SK-N-SH (cell line): Measurements from ENCODE around the gene GPR137B. TPM values are rescaled to one million over a fixed set of nuclear protein-coding genes. Genes with fewer than 3 reads are reported as not detected.

ENCODE experiments used
- CTCF ChIA-PET: fragments of 300-600, 350-600 bp; formaldehyde crosslinking; extraction: SDS; loops from one replicate; lab custom pipeline; 2021; lab: Yijun Ruan, JAX
- POLR2A ChIA-PET: fragments of 350-600 bp; sonication (Branson Sonifier 250); formaldehyde crosslinking; extraction: SDS; loops from one replicate; lab custom pipeline; 2020; ENCODE audit warnings: antibody characterized with exemption, inconsistent platforms; lab: Yijun Ruan, JAX
- DNase-seq: peaks from one replicate; pipeline ENCODE4 v3.0.0; 2012
- H2AFZ ChIP-seq: fragments of 200-600 bp; sonication (generic); 2 replicates; pipeline ENCODE4 v1.8.1; 2016; ENCODE audit warnings: antibody characterized with exemption, mild to moderate bottlenecking, low read depth
- H3F3A ChIP-seq: fragments of 200-600 bp; sonication (generic); replicated peaks from 2 replicates; pipeline ENCODE3; 2016; ENCODE audit warnings: antibody characterized with exemption, mild to moderate bottlenecking; ENCODE audit not compliant: insufficient read depth
- H3K27ac ChIP-seq, 2 experiments: fragments of 200-500 bp in 1 of 2; fragments of 200-600 bp in 1 of 2; sonication (Bioruptor generic) in 1 of 2; sonication (generic), shearing (Covaris generic) in 1 of 2; 2 replicates each; pipeline versions ENCODE4 v1.5.1 to v1.6.1; 2014 to 2016; ENCODE audit warnings: low read depth in 2 of 2, inconsistent platforms in 1 of 2, low read length in 1 of 2, mild to moderate bottlenecking in 1 of 2, mixed read lengths in 1 of 2
- H3K27me3 ChIP-seq: fragments of 200-600 bp; sonication (generic), shearing (Covaris generic); 2 replicates; pipeline ENCODE4 v1.6.1; 2016; ENCODE audit warnings: mixed run types; ENCODE audit not compliant: insufficient read depth
- H3K36me3 ChIP-seq, 2 experiments: fragments of 200-500 bp in 1 of 2; fragments of 200-600 bp in 1 of 2; sonication (Bioruptor generic) in 1 of 2; sonication (generic) in 1 of 2; replicated peaks in 1 of 2; 2 replicates each; pipeline versions ENCODE3 to v1.5.1; 2014 to 2016; ENCODE audit warnings: low read length in 1 of 2, mild to moderate bottlenecking in 1 of 2; ENCODE audit not compliant: insufficient read depth in 2 of 2, control insufficient read depth in 1 of 2
- H3K4me1 ChIP-seq, 2 experiments: fragments of 200-500 bp in 1 of 2; fragments of 200-600 bp in 1 of 2; sonication (Bioruptor generic) in 1 of 2; sonication (generic), shearing (Covaris generic) in 1 of 2; 2 replicates each; pipeline versions ENCODE4 v1.5.1 to v1.6.1; 2014 to 2016; ENCODE audit warnings: low read depth in 1 of 2, low read length in 1 of 2, mixed run types in 1 of 2; ENCODE audit not compliant: insufficient read depth in 2 of 2, control insufficient read depth in 1 of 2
- H3K4me2 ChIP-seq: fragments of 200-600 bp; sonication (generic), shearing (Covaris generic); 2 replicates; pipeline ENCODE4 v1.6.1; 2017; ENCODE audit warnings: mixed run types
- H3K4me3 ChIP-seq, 2 experiments: fragments of 200-500 bp in 1 of 2; fragments of 200-600 bp in 1 of 2; sonication (Bioruptor generic) in 1 of 2; sonication (generic), shearing (Covaris generic) in 1 of 2; 2 replicates each; pipeline versions ENCODE4 v1.5.1 to v1.8.1; 2014 to 2016; ENCODE audit warnings: low read depth in 2 of 2, inconsistent platforms in 1 of 2, low read length in 1 of 2, mild to moderate bottlenecking in 1 of 2, mixed read lengths in 1 of 2, moderate library complexity in 1 of 2
- H3K79me2 ChIP-seq: fragments of 200-600 bp; sonication (generic); 2 replicates; pipeline ENCODE4 v1.8.1; 2017; ENCODE audit warnings: mild to moderate bottlenecking; ENCODE audit not compliant: insufficient read depth
- H3K9ac ChIP-seq: fragments of 200-600 bp; sonication (generic); 2 replicates; pipeline ENCODE4 v1.6.1; 2017; ENCODE audit warnings: mixed run types
- H3K9me2 ChIP-seq: fragments of 200-600 bp; sonication (generic); 2 replicates; pipeline ENCODE4 v1.6.1; 2017; ENCODE audit warnings: mixed run types
- H3K9me3 ChIP-seq: fragments of 200-600 bp; sonication (generic); 2 replicates; pipeline ENCODE4 v1.6.1; 2017; ENCODE audit warnings: mixed run types, mild to moderate bottlenecking, moderate library complexity
- H4K20me1 ChIP-seq: fragments of 200-600 bp; sonication (generic); 2 replicates; pipeline ENCODE4 v1.6.1; 2017; ENCODE audit warnings: mild to moderate bottlenecking, mixed run types; ENCODE audit not compliant: insufficient read depth
- FOXJ3 ChIP-seq: sonication (generic); formaldehyde crosslinking; IDR thresholded peaks from 2 replicates; pipeline ENCODE4 v1.5.1; 2020; ENCODE audit warnings: mild to moderate bottlenecking, missing genetic modification reagents
- GABPA ChIP-seq: IDR thresholded peaks from 2 replicates; pipeline ENCODE4 v1.4.0; 2012; ENCODE audit warnings: low read depth, mild to moderate bottlenecking
- JUND ChIP-seq: IDR thresholded peaks from 2 replicates; pipeline ENCODE4 v1.4.0; 2012
- MXI1 ChIP-seq: IDR thresholded peaks from 2 replicates; pipeline ENCODE4 v1.6.1; 2012; ENCODE audit warnings: mild to moderate bottlenecking, low read depth, low read length, improper control_type of control experiment
- PBX3 ChIP-seq: IDR thresholded peaks from 2 replicates; pipeline ENCODE4; 2012
- RCOR1 ChIP-seq: fragments of 150-350 bp; IDR thresholded peaks from 2 replicates; pipeline ENCODE4 v1.6.1; 2017; ENCODE audit warnings: antibody characterized with exemption, low read length
- REST ChIP-seq: IDR thresholded peaks from 2 replicates; pipeline ENCODE4 v1.6.1; 2012; ENCODE audit warnings: mild to moderate bottlenecking, low read depth, low read length, moderate library complexity
- TCF12 ChIP-seq: IDR thresholded peaks from 2 replicates; pipeline ENCODE4 v1.4.0; 2012
- TEAD4 ChIP-seq: IDR thresholded peaks from 2 replicates; pipeline ENCODE4 v1.4.0; 2012; ENCODE audit warnings: mild to moderate bottlenecking, borderline replicate concordance; ENCODE audit not compliant: insufficient read depth
- USF1 ChIP-seq: IDR thresholded peaks from 2 replicates; pipeline ENCODE4 v1.4.0; 2012; ENCODE audit warnings: low read depth, borderline replicate concordance
- WGBS: methylation state at CpG from one replicate; pipeline ENCODE4 v1.1.6; 2017; ENCODE audit warnings: low lambda C conversion rate; 5-methylcytosine and 5-hydroxymethylcytosine counted together
- polyA plus RNA-seq, 3 experiments: library from polyadenylated mRNA; depleted of rRNA; stranded (reverse); fragments of >200 nt; gene quantifications; 2 replicates each; pipeline ENCODE4 v1.2.3, GENCODE V29; 2012
- TF ChIP-seq, protein P1 (sequence below): IDR thresholded peaks from 2 replicates; pipeline ENCODE4 v1.4.0; 2012; ENCODE audit warnings: low read depth
- TF ChIP-seq, protein P2 (sequence below): fragments of 200-600 bp; sonication (generic); IDR thresholded peaks from 2 replicates; pipeline ENCODE4 v1.6.1; 2017; ENCODE audit warnings: antibody characterized with exemption, mild to moderate bottlenecking, moderate library complexity
- TF ChIP-seq, protein P3 (sequence below): IDR thresholded peaks from 2 replicates; pipeline ENCODE4 v1.4.0; 2012; ENCODE audit warnings: low read depth, borderline replicate concordance
- TF ChIP-seq, protein P4 (sequence below): fragments of 150-350 bp; IDR thresholded peaks from 2 replicates; pipeline ENCODE4 v1.6.1; 2017; ENCODE audit warnings: antibody characterized with exemption, low read length, low read depth, borderline replicate concordance
- TF ChIP-seq, protein P5 (sequence below): fragments of 150-350 bp; IDR thresholded peaks from 2 replicates; pipeline ENCODE4 v1.6.1; 2016; ENCODE audit warnings: mild to moderate bottlenecking, low read depth, low read length

Gene GPR137B
- polyA plus RNA-seq, 1 of the 3 experiments (the other 2 are of a cell fraction) = 7.0 TPM

GRCh38 chr1:236247286-236247685 is 104.9 kb downstream of the GPR137B start:
- 91% methylated on average over 3 of the region's 3 CpGs for WGBS
- Histone ChIP-seq H3F3A (peaks cover 3% of the 10 kb centered on the region), H3K36me3 (no peaks in the 10 kb centered on the region), H4K20me1 (no peaks in the 10 kb centered on the region), H3K9me2 (no peaks in the 10 kb centered on the region), H3K4me1 (no peaks in the 10 kb centered on the region), H3K79me2 (no peaks in the 10 kb centered on the region), H3K4me3 (no peak overlapping the region), H3K27ac (no peak overlapping the region), H3K9ac (no peak overlapping the region), H3K4me2 (no peak overlapping the region), H3K9me3 (no peaks in the 10 kb centered on the region; the same call in 1 of the 2 replicates), H2AFZ (no peak overlapping the region), H3K27me3 (no peaks in the 10 kb centered on the region)
- no peak for TF ChIP-seq JUND
- ChIA-PET POLR2A (no interaction called here), CTCF (no interaction called here)
- no peak for DNase-seq

- H4K20me1 ChIP-seq = no peaks in the 10 kb centered on the region
- H3K79me2 ChIP-seq = no peaks in the 10 kb centered on the region
- no peaks in the 10 kb centered on the region for H3K27me3 ChIP-seq
- H3K9ac ChIP-seq = no peak overlapping the region
- H3K27ac ChIP-seq = no peak overlapping the region
- H2AFZ ChIP-seq = no peak overlapping the region
- no peaks in the 10 kb centered on the region; the same call in 1 of the 2 replicates for H3K9me3 ChIP-seq
- H3K9me2 ChIP-seq = no peaks in the 10 kb centered on the region
- no peaks in the 10 kb centered on the region for H3K36me3 ChIP-seq
- no peaks in the 10 kb centered on the region for H3K4me1 ChIP-seq
- no peak overlapping the region for H3K4me3 ChIP-seq
- ChIA-PET CTCF (no interaction called here), POLR2A (no interaction called here)
- peaks cover 2% of the 10 kb centered on the region for H3F3A ChIP-seq
- 95% methylated on average over 1 of the region's 1 CpG for WGBS
- no peak overlapping the region for H3K4me2 ChIP-seq
- DNase-seq = no peak
- TF ChIP-seq MXI1 (no peak), TCF12 (no peak), GABPA (no peak), REST (no peak), PBX3 (no peak), FOXJ3 (CRISPR knock-in tag) (no peak), RCOR1 (no peak), TEAD4 (no peak), USF1 (no peak)
- TF ChIP-seq, protein P1, sequence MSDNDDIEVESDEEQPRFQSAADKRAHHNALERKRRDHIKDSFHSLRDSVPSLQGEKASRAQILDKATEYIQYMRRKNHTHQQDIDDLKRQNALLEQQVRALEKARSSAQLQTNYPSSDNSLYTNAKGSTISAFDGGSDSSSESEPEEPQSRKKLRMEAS = no peak
- TF ChIP-seq, protein P2, sequence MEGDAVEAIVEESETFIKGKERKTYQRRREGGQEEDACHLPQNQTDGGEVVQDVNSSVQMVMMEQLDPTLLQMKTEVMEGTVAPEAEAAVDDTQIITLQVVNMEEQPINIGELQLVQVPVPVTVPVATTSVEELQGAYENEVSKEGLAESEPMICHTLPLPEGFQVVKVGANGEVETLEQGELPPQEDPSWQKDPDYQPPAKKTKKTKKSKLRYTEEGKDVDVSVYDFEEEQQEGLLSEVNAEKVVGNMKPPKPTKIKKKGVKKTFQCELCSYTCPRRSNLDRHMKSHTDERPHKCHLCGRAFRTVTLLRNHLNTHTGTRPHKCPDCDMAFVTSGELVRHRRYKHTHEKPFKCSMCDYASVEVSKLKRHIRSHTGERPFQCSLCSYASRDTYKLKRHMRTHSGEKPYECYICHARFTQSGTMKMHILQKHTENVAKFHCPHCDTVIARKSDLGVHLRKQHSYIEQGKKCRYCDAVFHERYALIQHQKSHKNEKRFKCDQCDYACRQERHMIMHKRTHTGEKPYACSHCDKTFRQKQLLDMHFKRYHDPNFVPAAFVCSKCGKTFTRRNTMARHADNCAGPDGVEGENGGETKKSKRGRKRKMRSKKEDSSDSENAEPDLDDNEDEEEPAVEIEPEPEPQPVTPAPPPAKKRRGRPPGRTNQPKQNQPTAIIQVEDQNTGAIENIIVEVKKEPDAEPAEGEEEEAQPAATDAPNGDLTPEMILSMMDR = no peak
- TF ChIP-seq, protein P3, sequence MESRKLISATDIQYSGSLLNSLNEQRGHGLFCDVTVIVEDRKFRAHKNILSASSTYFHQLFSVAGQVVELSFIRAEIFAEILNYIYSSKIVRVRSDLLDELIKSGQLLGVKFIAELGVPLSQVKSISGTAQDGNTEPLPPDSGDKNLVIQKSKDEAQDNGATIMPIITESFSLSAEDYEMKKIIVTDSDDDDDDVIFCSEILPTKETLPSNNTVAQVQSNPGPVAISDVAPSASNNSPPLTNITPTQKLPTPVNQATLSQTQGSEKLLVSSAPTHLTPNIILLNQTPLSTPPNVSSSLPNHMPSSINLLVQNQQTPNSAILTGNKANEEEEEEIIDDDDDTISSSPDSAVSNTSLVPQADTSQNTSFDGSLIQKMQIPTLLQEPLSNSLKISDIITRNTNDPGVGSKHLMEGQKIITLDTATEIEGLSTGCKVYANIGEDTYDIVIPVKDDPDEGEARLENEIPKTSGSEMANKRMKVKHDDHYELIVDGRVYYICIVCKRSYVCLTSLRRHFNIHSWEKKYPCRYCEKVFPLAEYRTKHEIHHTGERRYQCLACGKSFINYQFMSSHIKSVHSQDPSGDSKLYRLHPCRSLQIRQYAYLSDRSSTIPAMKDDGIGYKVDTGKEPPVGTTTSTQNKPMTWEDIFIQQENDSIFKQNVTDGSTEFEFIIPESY = no peak
- TF ChIP-seq, protein P4, sequence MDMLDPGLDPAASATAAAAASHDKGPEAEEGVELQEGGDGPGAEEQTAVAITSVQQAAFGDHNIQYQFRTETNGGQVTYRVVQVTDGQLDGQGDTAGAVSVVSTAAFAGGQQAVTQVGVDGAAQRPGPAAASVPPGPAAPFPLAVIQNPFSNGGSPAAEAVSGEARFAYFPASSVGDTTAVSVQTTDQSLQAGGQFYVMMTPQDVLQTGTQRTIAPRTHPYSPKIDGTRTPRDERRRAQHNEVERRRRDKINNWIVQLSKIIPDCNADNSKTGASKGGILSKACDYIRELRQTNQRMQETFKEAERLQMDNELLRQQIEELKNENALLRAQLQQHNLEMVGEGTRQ = no peak
- TF ChIP-seq, protein P5, sequence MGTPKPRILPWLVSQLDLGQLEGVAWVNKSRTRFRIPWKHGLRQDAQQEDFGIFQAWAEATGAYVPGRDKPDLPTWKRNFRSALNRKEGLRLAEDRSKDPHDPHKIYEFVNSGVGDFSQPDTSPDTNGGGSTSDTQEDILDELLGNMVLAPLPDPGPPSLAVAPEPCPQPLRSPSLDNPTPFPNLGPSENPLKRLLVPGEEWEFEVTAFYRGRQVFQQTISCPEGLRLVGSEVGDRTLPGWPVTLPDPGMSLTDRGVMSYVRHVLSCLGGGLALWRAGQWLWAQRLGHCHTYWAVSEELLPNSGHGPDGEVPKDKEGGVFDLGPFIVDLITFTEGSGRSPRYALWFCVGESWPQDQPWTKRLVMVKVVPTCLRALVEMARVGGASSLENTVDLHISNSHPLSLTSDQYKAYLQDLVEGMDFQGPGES = no peak
These were observed 109.2 kb downstream of the GPR137B start for GRCh38 chr1:236251587-236251986.
